BLaER1 (cell line): ENCODE data around the gene TBXAS1.
A peak's percentile ranks its signal among the peaks of the same experiment; 100 is the strongest.

Experiments used
- H3K27ac ChIP-seq: shearing (Covaris generic); formaldehyde crosslinking; 2 replicates; pipeline ENCODE4 v1.8.1; 2022
- H3K27me3 ChIP-seq: shearing (Covaris generic); formaldehyde crosslinking; 2 replicates; pipeline ENCODE4 v1.8.1; 2022
- H3K36me3 ChIP-seq: shearing (Covaris generic); formaldehyde crosslinking; 2 replicates; pipeline ENCODE4 v1.8.1; 2022
- H3K4me1 ChIP-seq: shearing (Covaris generic); formaldehyde crosslinking; 2 replicates; pipeline ENCODE4 v1.8.1; 2022
- H3K4me2 ChIP-seq: shearing (Covaris generic); formaldehyde crosslinking; 2 replicates; pipeline ENCODE4 v1.8.1; 2022
- H3K4me3 ChIP-seq: shearing (Covaris generic); formaldehyde crosslinking; 2 replicates; pipeline ENCODE4 v1.8.1; 2022
- H3K9ac ChIP-seq: shearing (Covaris generic); formaldehyde crosslinking; 2 replicates; pipeline ENCODE4 v1.8.1; 2022
- H3K9me3 ChIP-seq: shearing (Covaris generic); formaldehyde crosslinking; 2 replicates; pipeline ENCODE4 v1.8.1; 2022
- H4K20me1 ChIP-seq: shearing (Covaris generic); formaldehyde crosslinking; 2 replicates; pipeline ENCODE4 v1.8.1; 2022
- Cebpa-rat ChIP-seq: shearing (Covaris generic); IDR thresholded peaks from 2 replicates; pipeline ENCODE4 v1.8.1; 2022

The TBXAS1 gene

GRCh38 chr7:140055833-140056232 is 226.8 kb downstream of the TBXAS1 start:
- no peaks in the 10 kb centered on the region for H3K9me3 ChIP-seq

GRCh38 chr7:140056431-140057142 is 227.5 kb downstream of the TBXAS1 start:
- Histone ChIP-seq H3K27ac (no peak overlapping the region), H3K27me3 (no peaks in the 10 kb centered on the region), H4K20me1 (peaks cover 60% of the 10 kb centered on the region), H3K36me3 (peaks cover 56% of the 10 kb centered on the region), H3K9ac (no peak overlapping the region), H3K4me1 (peaks cover 21% of the 10 kb centered on the region), H3K4me3 (no peak overlapping the region), H3K9me3 (no peaks in the 10 kb centered on the region), H3K4me2 (no peak overlapping the region)
- TF ChIP-seq Cebpa-rat: no peak

More at GRCh38 chr7:140055833-140056232, 226.8 kb downstream of the TBXAS1 start:
- Histone ChIP-seq H3K27ac (no peak overlapping the region), H3K4me3 (no peak overlapping the region), H4K20me1 (peaks cover 53% of the 10 kb centered on the region; the same call in 1 of the 2 replicates), H3K36me3 (peaks cover 61% of the 10 kb centered on the region), H3K4me2 (no peak overlapping the region), H3K9ac (no peak overlapping the region), H3K4me1 (peaks cover 14% of the 10 kb centered on the region), H3K27me3 (no peaks in the 10 kb centered on the region)
- TF ChIP-seq Cebpa-rat: no peak

GRCh38 chr7:140057143-140057535 is 228.1 kb downstream of the TBXAS1 start:
- H3K9me3 ChIP-seq: no peaks in the 10 kb centered on the region
- H3K4me3 ChIP-seq: no peak overlapping the region
- peaks cover 60% of the 10 kb centered on the region for H4K20me1 ChIP-seq
- H3K4me1 ChIP-seq: peaks cover 25% of the 10 kb centered on the region
- H3K4me2 ChIP-seq: no peak overlapping the region
- H3K9ac ChIP-seq: no peak overlapping the region
- no peaks in the 10 kb centered on the region for H3K27me3 ChIP-seq
- H3K27ac ChIP-seq: no peak overlapping the region
- TF ChIP-seq Cebpa-rat: no peak
- H3K36me3 ChIP-seq: peaks cover 50% of the 10 kb centered on the region

GRCh38 chr7:140058517-140058916 is 229.5 kb downstream of the TBXAS1 start:
- Histone ChIP-seq H3K36me3 (peaks cover 41% of the 10 kb centered on the region), H4K20me1 (peaks cover 60% of the 10 kb centered on the region), H3K4me3 (no peak overlapping the region), H3K9me3 (no peaks in the 10 kb centered on the region), H3K27ac (no peak overlapping the region), H3K4me2 (no peak overlapping the region), H3K9ac (no peak overlapping the region), H3K4me1 (peaks cover 29% of the 10 kb centered on the region), H3K27me3 (no peaks in the 10 kb centered on the region)
- no peak for TF ChIP-seq Cebpa-rat

- peaks cover 26% of the 10 kb centered on the region for H3K4me1 ChIP-seq
- H4K20me1 ChIP-seq: peaks cover 54% of the 10 kb centered on the region
- no peak for TF ChIP-seq Cebpa-rat
- H3K4me3 ChIP-seq: no peak overlapping the region
- peaks cover 33% of the 10 kb centered on the region for H3K36me3 ChIP-seq
- H3K4me2 ChIP-seq: no peak overlapping the region
- H3K9me3 ChIP-seq: no peaks in the 10 kb centered on the region
- no peak overlapping the region for H3K9ac ChIP-seq
- no peaks in the 10 kb centered on the region for H3K27me3 ChIP-seq
- no peak overlapping the region for H3K27ac ChIP-seq
Measured at GRCh38 chr7:140059273-140060242, 230.5 kb downstream of the TBXAS1 start.

GRCh38 chr7:140060243-140060630 is 231.2 kb downstream of the TBXAS1 start:
- H4K20me1 ChIP-seq: peaks cover 50% of the 10 kb centered on the region
- H3K27me3 ChIP-seq: no peaks in the 10 kb centered on the region
- H3K9me3 ChIP-seq: peaks cover under 1% of the 10 kb centered on the region; the same call in 1 of the 2 replicates
- no peak overlapping the region for H3K9ac ChIP-seq
- no peak overlapping the region for H3K4me3 ChIP-seq
- H3K27ac ChIP-seq: no peak overlapping the region
- TF ChIP-seq Cebpa-rat: no peak
- peaks cover 29% of the 10 kb centered on the region for H3K36me3 ChIP-seq
- peak overlapping the region; percentile 92 for H3K4me2 ChIP-seq
- peaks cover 26% of the 10 kb centered on the region for H3K4me1 ChIP-seq

GRCh38 chr7:140060788-140061606 is 231.9 kb downstream of the TBXAS1 start:
- Histone ChIP-seq H3K27ac (no peak overlapping the region), H3K27me3 (no peaks in the 10 kb centered on the region), H3K36me3 (peaks cover 25% of the 10 kb centered on the region), H3K4me2 (peak overlapping the region; percentile 92), H4K20me1 (peaks cover 46% of the 10 kb centered on the region), H3K4me1 (peaks cover 26% of the 10 kb centered on the region), H3K9ac (peak overlapping the region; percentile 87; the same call in 1 of the 2 replicates), H3K9me3 (peaks cover 8% of the 10 kb centered on the region), H3K4me3 (peak overlapping the region; percentile 89)
- no peak for TF ChIP-seq Cebpa-rat

- TF ChIP-seq Cebpa-rat: no peak
- Histone ChIP-seq H3K36me3 (peaks cover 20% of the 10 kb centered on the region), H3K9me3 (peaks cover 14% of the 10 kb centered on the region), H3K9ac (peak overlapping the region; percentile 87), H3K4me1 (peaks cover 26% of the 10 kb centered on the region), H3K4me3 (peak overlapping the region; percentile 89), H3K27ac (peak overlapping the region; percentile 91), H4K20me1 (peaks cover 40% of the 10 kb centered on the region), H3K4me2 (peak overlapping the region; percentile 92), H3K27me3 (no peaks in the 10 kb centered on the region)
Measured at GRCh38 chr7:140061607-140061930, 232.5 kb downstream of the TBXAS1 start.

- peaks cover 35% of the 10 kb centered on the region for H4K20me1 ChIP-seq
- H3K9me3 ChIP-seq: peaks cover 19% of the 10 kb centered on the region
- TF ChIP-seq Cebpa-rat: no peak
- no peaks in the 10 kb centered on the region for H3K27me3 ChIP-seq
- H3K4me2 ChIP-seq: peak overlapping the region; percentile 92
- peak overlapping the region; percentile 91 for H3K27ac ChIP-seq
- H3K4me3 ChIP-seq: peak overlapping the region; percentile 89
- H3K9ac ChIP-seq: peak overlapping the region; percentile 87
- peaks cover 26% of the 10 kb centered on the region for H3K4me1 ChIP-seq
- peaks cover 14% of the 10 kb centered on the region for H3K36me3 ChIP-seq
Measured at GRCh38 chr7:140062118-140062527, 233.1 kb downstream of the TBXAS1 start.
